ENCODE results near the gene PRM1. TPM values are rescaled to one million over a fixed set of nuclear protein-coding genes. Genes with fewer than 3 reads are reported as not detected.

PRM1 gene
- total and polyA plus RNA-seq, 2 of the 8 experiments (the other 6 are each of a cell fraction or from before 2014, with no cell fraction given): 0.54 to 0.82 TPM

- no peaks in the 10 kb centered on the region for H3K9me3 ChIP-seq (ENCODE audit: insufficient read depth in 2 of 2, low read depth in 1 of 2, low read length in 1 of 2)
- no peak overlapping the region for H4K5ac ChIP-seq (ENCODE audit: insufficient read length, low read depth, low read length)
- H2BK120ac ChIP-seq (replicated peaks; ENCODE audit: low read depth, low read length): no peak overlapping the region
- H3K4me3 ChIP-seq (ENCODE audit: extremely low read depth in 1 of 4, insufficient read depth in 2 of 4, low read depth in 3 of 4, low read length in 4 of 4): no peak overlapping the region
- no peak overlapping the region for H3K18ac ChIP-seq (ENCODE audit: extremely low read depth, low read length)
- H3K79me2 ChIP-seq (ENCODE audit: control insufficient read depth in 1 of 2, insufficient read depth in 2 of 2, low read length in 2 of 2): no peaks in the 10 kb centered on the region
- H3K23me2 ChIP-seq (ENCODE audit: low read depth, low read length): no peaks in the 10 kb centered on the region; the same call in 1 of the 2 replicates
- no peak overlapping the region for H3K27ac ChIP-seq (ENCODE audit: low read depth, low read length)
- CTCF ChIA-PET (ENCODE audit: partially characterized antibody): interaction anchor here (1.7 to 2.4 kb wide), 2 partner anchors 10 to 108 kb away, joined by 4 to 9 read pairs; partner anchors contain the start of gene PRM3
- no peak overlapping the region for H3K9ac ChIP-seq (replicated peaks in 1 of 4; ENCODE audit: extremely low read depth in 1 of 4, low read depth in 3 of 4, low read length in 3 of 4)
- no peak overlapping the region for H4K91ac ChIP-seq (replicated peaks; ENCODE audit: insufficient read length, low read length)
- no peak overlapping the region for H3K4me2 ChIP-seq (ENCODE audit: insufficient read depth in 1 of 2, low read depth in 2 of 2, low read length in 2 of 2)
- H2BK20ac ChIP-seq (ENCODE audit: low read length): no peak overlapping the region
- no peaks in the 10 kb centered on the region for H3K36me3 ChIP-seq (ENCODE audit: control insufficient read depth in 2 of 4, insufficient read depth in 4 of 4, low read length in 3 of 4)
- H3K4me1 ChIP-seq (replicated peaks in 1 of 4; ENCODE audit: control insufficient read depth in 3 of 4, insufficient read depth in 4 of 4, low read length in 3 of 4): 0 out of 7 replicates have a peak, but pooled peaks cover 0 to 5% (median 0%) of the 10 kb centered on the region in 4 experiments
- H3K56ac ChIP-seq (replicated peaks; ENCODE audit: insufficient read length, low read depth, low read length): no peak overlapping the region
- H2BK12ac ChIP-seq (ENCODE audit: low read depth, low read length): peak overlapping the region; percentile 43; the same call in 1 of the 2 replicates
- H3K79me1 ChIP-seq (ENCODE audit: low read depth, low read length): no peaks in the 10 kb centered on the region
- 88% methylated on average over 4 of the region's 4 CpGs; no CpG with 5 or more reads in 1 of the 2 experiments for WGBS, 2 experiments (ENCODE audit: extremely low coverage in 1 of 2, insufficient coverage in 1 of 2, insufficient read length in 1 of 2, insufficient replicate concordance in 2 of 2, low coverage in 1 of 2, low lambda C conversion rate in 2 of 2, missing lambda C conversion rate in 1 of 2)
- H4K20me1 ChIP-seq (replicated peaks in 1 of 2; ENCODE audit: control insufficient read depth in 1 of 2, insufficient read depth in 2 of 2, low read length in 2 of 2): no peaks in the 10 kb centered on the region
- no peak overlapping the region for H4K8ac ChIP-seq (ENCODE audit: extremely low read depth, insufficient read depth, low read length)
- DNase-seq (ENCODE audit: low read depth in 1 of 2, low spot score in 2 of 2): no peak
- no peak overlapping the region for H2AK5ac ChIP-seq (ENCODE audit: low read depth, low read length)
- no peak overlapping the region; the same call in 1 of the 2 replicates for H2BK15ac ChIP-seq (ENCODE audit: low read length)
- FAIRE-seq: no peak
- H3K27me3 ChIP-seq (replicated peaks in 1 of 4; ENCODE audit: control insufficient read depth in 3 of 4, extremely low read depth in 1 of 4, insufficient read depth in 3 of 4, low read length in 3 of 4): no peaks in the 10 kb centered on the region; a peak in 1 of 7 replicates
- POLR2A ChIA-PET (ENCODE audit: partially characterized antibody): interaction anchor here (1.0 to 1.7 kb wide), 3 partner anchors 9 to 89 kb away, joined by 3 to 6 read pairs (median 5); no protein-coding TSS in a partner anchor
- no peak overlapping the region for H3K4ac ChIP-seq (replicated peaks; ENCODE audit: insufficient read length, low read depth, low read length)
- no peak overlapping the region for H2AFZ ChIP-seq (ENCODE audit: low read length)
- H3K14ac ChIP-seq (ENCODE audit: insufficient read length): no peak overlapping the region
- H3K23ac ChIP-seq (ENCODE audit: insufficient read length): no peak overlapping the region
- no peak overlapping the region for H2BK5ac ChIP-seq (ENCODE audit: low read depth, low read length)
- TF ChIP-seq SP2 (IDR thresholded peaks at IDR 0.05; ENCODE audit: low read length) (no peak), GTF2F1 (IDR thresholded peaks at IDR 0.05; ENCODE audit: borderline replicate concordance, low read depth, low read length) (no peak), POU5F1 (IDR thresholded peaks at IDR 0.05; ENCODE audit: low read depth, low read length) (no peak), BRCA1 (IDR thresholded peaks at IDR 0.05; ENCODE audit: low read depth, low read length) (no peak), RBBP5 (IDR thresholded peaks at IDR 0.05; ENCODE audit: borderline replicate concordance, low read depth, low read length) (no peak), CHD1 (IDR thresholded peaks at IDR 0.05; ENCODE audit: low read depth, low read length) (no peak), HDAC6 (IDR thresholded peaks at IDR 0.05; ENCODE audit: low read depth, low read length) (no peak), CBX8 (IDR thresholded peaks at IDR 0.05; ENCODE audit: borderline replicate concordance, low read depth, low read length) (no peak), MAX (IDR thresholded peaks at IDR 0.05) (no peak), BCL11A (IDR thresholded peaks at IDR 0.05; ENCODE audit: low read depth in 2 of 2, low read length in 2 of 2) (no peak), SIRT6 (IDR thresholded peaks at IDR 0.05; ENCODE audit: low read length) (no peak), RFX5 (IDR thresholded peaks at IDR 0.05; ENCODE audit: borderline replicate concordance, low read depth, low read length) (no peak)
These were observed 17.4 kb downstream of the PRM1 start for GRCh38 chr16:11263737-11264136.

Data from H1 (cell line).